Measurements from ENCODE around the gene ATF2. TPM values are rescaled to one million over a fixed set of nuclear protein-coding genes. Genes with fewer than 3 reads are reported as not detected.
A peak's percentile ranks its signal among the peaks of the same experiment; 100 is the strongest.

ATF2 gene
- total and polyA plus RNA-seq, 9 of the 15 experiments (the other 6 are each of a cell fraction or from before 2014, with no cell fraction given) = 24.2 to 111 (median 45.9) TPM

DNA sequence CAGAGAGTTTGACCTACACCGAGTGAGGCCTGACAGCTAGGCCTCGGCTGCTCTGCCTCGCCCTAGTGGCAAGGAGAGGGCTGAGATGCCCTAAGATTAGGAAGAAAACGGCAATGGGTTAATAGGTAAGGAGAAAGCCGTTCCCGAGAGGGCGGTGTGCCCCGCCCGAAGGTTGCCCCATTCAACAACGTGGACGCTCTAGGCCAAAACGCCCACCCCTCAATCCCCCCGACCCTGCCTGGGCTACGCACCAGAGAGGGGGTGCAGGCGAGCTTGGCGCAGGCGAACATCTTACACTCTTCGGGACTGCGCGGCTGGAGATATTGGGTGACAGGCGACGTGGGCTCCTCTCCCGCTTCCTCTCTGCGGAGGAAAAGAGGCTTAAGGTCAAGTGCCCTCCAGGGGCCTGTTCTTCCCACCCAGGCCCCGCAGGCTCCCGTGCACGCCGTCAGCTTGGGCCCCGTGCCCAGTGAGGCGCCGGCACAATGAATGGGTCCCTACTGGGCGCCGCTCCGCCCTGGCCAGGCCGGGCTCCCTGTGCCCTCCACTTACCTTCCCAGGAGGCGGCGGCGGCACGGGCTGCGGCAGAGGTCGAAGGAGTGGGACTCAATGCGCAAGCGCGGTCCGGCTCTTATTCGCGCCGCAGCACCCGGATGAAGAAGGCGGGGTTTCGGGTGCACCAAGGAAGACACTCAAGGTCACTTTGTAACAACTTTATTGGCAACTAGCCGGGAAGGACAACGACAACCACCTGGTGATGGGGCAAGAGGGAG, 13.3 kb upstream of the ATF2 start, which contains the start of gene ATP5MC3 (continued):
- TF ChIP-seq RAD51 (IDR thresholded peaks at IDR 0.05; ENCODE audit: borderline replicate concordance, low read depth) (peak; percentile 22; the same call in 1 of the 2 replicates), ZNF212 (CRISPR knock-in tag; IDR thresholded peaks at IDR 0.05) (no peak), ZNF140 (CRISPR knock-in tag; IDR thresholded peaks at IDR 0.05) (no peak), RHOXF2B (CRISPR knock-in tag; conservative IDR thresholded peaks at IDR 0.05) (no peak), ZNF232 (CRISPR knock-in tag; IDR thresholded peaks at IDR 0.05) (0 out of 2 replicates have a peak, but pooled peaks have one; percentile 13), ATF1 (CRISPR knock-in tag; IDR thresholded peaks at IDR 0.05) (no peak), ATF1 (tag; IDR thresholded peaks at IDR 0.05) (peak; percentile 86; the same call in 1 of the 2 replicates), TCFL5 (CRISPR knock-in tag; conservative IDR thresholded peaks at IDR 0.05) (no peak), CHCHD3 (CRISPR knock-in tag; IDR thresholded peaks at IDR 0.05) (0 out of 2 replicates have a peak, but pooled peaks have one; percentile 45), ZNF41 (CRISPR knock-in tag; conservative IDR thresholded peaks at IDR 0.05) (no peak), TBP (optimal IDR thresholded peaks at IDR 0.05; ENCODE audit: low read depth, low read length) (peak; percentile 97), MIER1 (IDR thresholded peaks at IDR 0.05; ENCODE audit: low read depth) (no peak), KAT7 (CRISPR knock-in tag; IDR thresholded peaks at IDR 0.05; ENCODE audit: borderline replicate concordance) (peak; percentile 97; the same call in 1 of the 2 replicates), FOSL1 (tag; conservative IDR thresholded peaks at IDR 0.05) (0 out of 2 replicates have a peak, but pooled peaks have one; percentile 48), XRCC3 (IDR thresholded peaks at IDR 0.05) (no peak), KLF10 (CRISPR knock-in tag; IDR thresholded peaks at IDR 0.05) (no peak)
- TF ChIP-seq, protein P1, sequence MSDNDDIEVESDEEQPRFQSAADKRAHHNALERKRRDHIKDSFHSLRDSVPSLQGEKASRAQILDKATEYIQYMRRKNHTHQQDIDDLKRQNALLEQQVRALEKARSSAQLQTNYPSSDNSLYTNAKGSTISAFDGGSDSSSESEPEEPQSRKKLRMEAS (CRISPR knock-in tag; IDR thresholded peaks at IDR 0.05) = peak; percentile 42
- TF ChIP-seq, protein P2, sequence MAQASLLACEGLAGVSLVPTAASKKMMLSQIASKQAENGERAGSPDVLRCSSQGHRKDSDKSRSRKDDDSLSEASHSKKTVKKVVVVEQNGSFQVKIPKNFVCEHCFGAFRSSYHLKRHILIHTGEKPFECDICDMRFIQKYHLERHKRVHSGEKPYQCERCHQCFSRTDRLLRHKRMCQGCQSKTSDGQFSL (CRISPR knock-in tag; IDR thresholded peaks at IDR 0.05) = peak; percentile 86
- TF ChIP-seq, protein P2 (tag; IDR thresholded peaks at IDR 0.05) = peak in 1 of 2 experiments; percentile 77; a peak in 1 of 4 replicates
- TF ChIP-seq, protein P3, sequence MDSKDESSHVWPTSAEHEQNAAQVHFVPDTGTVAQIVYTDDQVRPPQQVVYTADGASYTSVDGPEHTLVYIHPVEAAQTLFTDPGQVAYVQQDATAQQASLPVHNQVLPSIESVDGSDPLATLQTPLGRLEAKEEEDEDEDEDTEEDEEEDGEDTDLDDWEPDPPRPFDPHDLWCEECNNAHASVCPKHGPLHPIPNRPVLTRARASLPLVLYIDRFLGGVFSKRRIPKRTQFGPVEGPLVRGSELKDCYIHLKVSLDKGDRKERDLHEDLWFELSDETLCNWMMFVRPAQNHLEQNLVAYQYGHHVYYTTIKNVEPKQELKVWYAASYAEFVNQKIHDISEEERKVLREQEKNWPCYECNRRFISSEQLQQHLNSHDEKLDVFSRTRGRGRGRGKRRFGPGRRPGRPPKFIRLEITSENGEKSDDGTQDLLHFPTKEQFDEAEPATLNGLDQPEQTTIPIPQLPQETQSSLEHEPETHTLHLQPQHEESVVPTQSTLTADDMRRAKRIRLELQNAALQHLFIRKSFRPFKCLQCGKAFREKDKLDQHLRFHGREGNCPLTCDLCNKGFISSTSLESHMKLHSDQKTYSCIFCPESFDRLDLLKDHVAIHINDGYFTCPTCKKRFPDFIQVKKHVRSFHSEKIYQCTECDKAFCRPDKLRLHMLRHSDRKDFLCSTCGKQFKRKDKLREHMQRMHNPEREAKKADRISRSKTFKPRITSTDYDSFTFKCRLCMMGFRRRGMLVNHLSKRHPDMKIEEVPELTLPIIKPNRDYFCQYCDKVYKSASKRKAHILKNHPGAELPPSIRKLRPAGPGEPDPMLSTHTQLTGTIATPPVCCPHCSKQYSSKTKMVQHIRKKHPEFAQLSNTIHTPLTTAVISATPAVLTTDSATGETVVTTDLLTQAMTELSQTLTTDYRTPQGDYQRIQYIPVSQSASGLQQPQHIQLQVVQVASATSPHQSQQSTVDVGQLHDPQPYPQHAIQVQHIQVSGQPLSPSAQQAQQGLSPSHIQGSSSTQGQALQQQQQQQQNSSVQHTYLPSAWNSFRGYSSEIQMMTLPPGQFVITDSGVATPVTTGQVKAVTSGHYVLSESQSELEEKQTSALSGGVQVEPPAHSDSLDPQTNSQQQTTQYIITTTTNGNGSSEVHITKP (IDR thresholded peaks at IDR 0.05; ENCODE audit: partially characterized antibody) = peak; percentile 81
- TF ChIP-seq, protein P4, sequence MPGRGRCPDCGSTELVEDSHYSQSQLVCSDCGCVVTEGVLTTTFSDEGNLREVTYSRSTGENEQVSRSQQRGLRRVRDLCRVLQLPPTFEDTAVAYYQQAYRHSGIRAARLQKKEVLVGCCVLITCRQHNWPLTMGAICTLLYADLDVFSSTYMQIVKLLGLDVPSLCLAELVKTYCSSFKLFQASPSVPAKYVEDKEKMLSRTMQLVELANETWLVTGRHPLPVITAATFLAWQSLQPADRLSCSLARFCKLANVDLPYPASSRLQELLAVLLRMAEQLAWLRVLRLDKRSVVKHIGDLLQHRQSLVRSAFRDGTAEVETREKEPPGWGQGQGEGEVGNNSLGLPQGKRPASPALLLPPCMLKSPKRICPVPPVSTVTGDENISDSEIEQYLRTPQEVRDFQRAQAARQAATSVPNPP (IDR thresholded peaks at IDR 0.05; ENCODE audit: borderline replicate concordance, insufficient read depth, insufficient read length) = no peak
